DMS114 treated with DMSO at 0.1 percent for 48 hours (cell line): ENCODE measurements around the gene NEB.
"Not testable (repeated sequence)": the region's sequence is repeated elsewhere in the genome, so short reads cannot be mapped to it uniquely, and the experiment has no call there.

Experiments used
- DNase-seq: peaks from one replicate; lab custom pipeline; 2025; ENCODE audit not compliant: unreplicated experiment; lab: John Stamatoyannopoulos, UW

The NEB gene

GRCh38 chr2:151569167-151569566 lies 165.1 kb downstream of the NEB start:
- no peak for DNase-seq

GRCh38 chr2:151568501-151568900 lies 165.8 kb downstream of the NEB start:
- DNase-seq, result no peak

- DNase-seq, result no peak
These were observed 167.3 kb downstream of the NEB start for GRCh38 chr2:151567006-151567405.

GRCh38 chr2:151562398-151562797 lies 171.9 kb downstream of the NEB start:
- DNase-seq, result no peak

- DNase-seq, result no peak
These were observed 174.0 kb downstream of the NEB start for GRCh38 chr2:151560289-151560688.

- not testable (repeated sequence) for DNase-seq
These were observed 174.8 kb downstream of the NEB start for GRCh38 chr2:151559431-151559830.

GRCh38 chr2:151557883-151558282 lies 176.4 kb downstream of the NEB start:
- DNase-seq, result not testable (repeated sequence)

GRCh38 chr2:151556121-151556520 lies 178.2 kb downstream of the NEB start:
- DNase-seq, result no peak

- no peak for DNase-seq
These were observed 182.0 kb downstream of the NEB start for GRCh38 chr2:151552287-151552686.

- DNase-seq, result no peak
These were observed 182.7 kb downstream of the NEB start for GRCh38 chr2:151551556-151551955.

GRCh38 chr2:151549191-151549590 lies 185.1 kb downstream of the NEB start:
- no peak for DNase-seq

- DNase-seq, result no peak
These were observed 189.8 kb downstream of the NEB start for GRCh38 chr2:151544449-151544848.

GRCh38 chr2:151543876-151544275 lies 190.4 kb downstream of the NEB start:
- DNase-seq, result no peak

- DNase-seq, result no peak
These were observed 200.3 kb downstream of the NEB start for GRCh38 chr2:151534001-151534400.

- DNase-seq, result no peak
These were observed 201.1 kb downstream of the NEB start for GRCh38 chr2:151533127-151533526.

- no peak for DNase-seq
These were observed 207.6 kb downstream of the NEB start for GRCh38 chr2:151526572-151527090.

- no peak for DNase-seq
These were observed 208.4 kb downstream of the NEB start for GRCh38 chr2:151525821-151526373.

- DNase-seq, result no peak
These were observed 210.4 kb downstream of the NEB start for GRCh38 chr2:151523850-151524249.

GRCh38 chr2:151522556-151522955 lies 211.7 kb downstream of the NEB start:
- no peak for DNase-seq

GRCh38 chr2:151520976-151521375 lies 213.3 kb downstream of the NEB start:
- DNase-seq, result no peak

GRCh38 chr2:151518802-151519201 lies 215.5 kb downstream of the NEB start:
- DNase-seq, result no peak

GRCh38 chr2:151508519-151508918 lies 225.8 kb downstream of the NEB start:
- no peak for DNase-seq

- no peak for DNase-seq
These were observed 228.1 kb downstream of the NEB start for GRCh38 chr2:151506170-151506569.
